Glutamatergic neuron (in vitro differentiated cells): Measurements from ENCODE around the gene CFAP100. TPM values are rescaled to one million over a fixed set of nuclear protein-coding genes. Genes with fewer than 3 reads are reported as not detected.

Source experiments
- DNase-seq: peaks from one replicate; pipeline ENCODE4 v3.0.0; 2022
- H3K27ac Mint-ChIP-seq: one replicate; pipeline ENCODE4 v1.8.0; 2020; ENCODE audit warnings: mild to moderate bottlenecking, mixed read lengths, inconsistent platforms; ENCODE audit not compliant: unreplicated experiment
- H3K27me3 Mint-ChIP-seq: one replicate; pipeline ENCODE4 v1.8.0; 2020; ENCODE audit warnings: mild to moderate bottlenecking, moderate library complexity, mixed read lengths, inconsistent platforms; ENCODE audit not compliant: unreplicated experiment
- H3K36me3 Mint-ChIP-seq: one replicate; pipeline ENCODE4 v1.8.0; 2020; ENCODE audit warnings: mild to moderate bottlenecking, mixed read lengths, inconsistent platforms; ENCODE audit not compliant: unreplicated experiment
- H3K4me1 Mint-ChIP-seq: one replicate; pipeline ENCODE4 v1.8.0; 2020; ENCODE audit warnings: mild to moderate bottlenecking, low read depth, mixed read lengths, inconsistent platforms; ENCODE audit not compliant: unreplicated experiment
- H3K4me3 Mint-ChIP-seq: one replicate; pipeline ENCODE4 v1.8.0; 2020; ENCODE audit warnings: mild to moderate bottlenecking, mixed read lengths, inconsistent platforms; ENCODE audit not compliant: unreplicated experiment
- H3K9me3 Mint-ChIP-seq: one replicate; pipeline ENCODE4 v1.8.0; 2020; ENCODE audit warnings: mild to moderate bottlenecking, moderate library complexity, mixed read lengths, inconsistent platforms; ENCODE audit not compliant: unreplicated experiment
- CTCF ChIP-seq: fragments of 200-600 bp; sonication (generic); IDR thresholded peaks from one replicate; pipeline ENCODE4 v1.5.0; 2021; ENCODE audit not compliant: partially characterized antibody, unreplicated experiment
- total RNA-seq: library from RNA; stranded (reverse); fragmentation: NEBNext Ultra II Directional; extraction: Animal tissue kit (Norgen Biotek cat#: 25700); gene quantifications from one replicate; pipeline ENCODE4 v1.2.1, GENCODE V29; 2021; ENCODE audit not compliant: unreplicated experiment

The CFAP100 gene
- total RNA-seq, 1 donor from 2014 or later: not detected

GRCh38 chr3:126357295-126358037 lies 37.2 kb upstream of the CFAP100 start, which contains the start of gene KLF15:
KLF15 (minus strand) TSS chr3:126357408; CDS start chr3:126352922, 4,486 bp downstream.
- Mint-ChIP-seq H3K9me3 (peaks cover 5% of the 10 kb centered on the region), H3K27me3 (peaks cover 10% of the 10 kb centered on the region), H3K4me1 (peaks cover 3% of the 10 kb centered on the region), H3K4me3 (peak within 1 kb of the TSS; percentile 90), H3K36me3 (peaks cover 11% of the 10 kb centered on the region), H3K27ac (peak within 1 kb of the TSS; percentile 52)
- TF ChIP-seq CTCF: no peak
- DNase-seq: peak; percentile 89

DNA sequence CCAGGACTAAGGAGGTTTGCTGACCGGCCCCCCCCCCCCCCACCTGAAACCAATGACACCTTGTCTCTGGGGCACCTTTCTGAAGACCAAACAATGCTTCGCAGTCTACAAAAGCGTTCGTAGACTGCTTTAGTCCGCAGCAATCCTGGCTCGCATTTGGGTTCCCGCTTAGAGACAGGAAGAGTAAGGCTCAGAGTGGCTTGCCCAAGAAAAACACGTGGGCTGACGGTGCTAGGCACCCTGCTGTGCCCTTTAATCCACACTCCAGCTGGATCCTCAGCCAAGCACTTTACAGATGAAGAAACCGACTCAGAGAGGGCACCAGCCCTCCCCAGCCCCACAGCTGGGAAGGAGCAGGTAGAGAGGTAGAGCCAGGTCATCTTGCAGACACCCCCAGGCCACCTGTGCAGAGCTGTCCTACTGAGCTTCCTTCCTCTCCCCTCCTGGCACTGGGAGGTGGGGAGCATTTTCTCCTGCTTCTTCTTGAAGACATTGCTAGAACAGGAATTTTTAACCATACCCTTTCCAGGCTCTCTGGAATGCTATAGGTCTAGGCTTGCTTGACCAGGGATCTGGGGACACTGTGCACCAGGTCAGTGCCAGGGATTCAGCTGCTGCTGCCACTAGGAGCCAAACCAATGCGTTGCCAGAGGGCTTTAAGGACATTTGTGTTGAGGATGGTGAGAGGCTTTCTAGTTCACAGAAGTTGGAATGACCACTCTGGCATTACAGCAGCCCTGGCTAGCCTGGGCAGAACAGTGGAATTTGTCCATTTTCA lies 36.5 kb upstream of the CFAP100 start:
- Mint-ChIP-seq H3K9me3 (peaks cover 5% of the 10 kb centered on the region), H3K27me3 (peaks cover 10% of the 10 kb centered on the region), H3K4me1 (peaks cover 3% of the 10 kb centered on the region), H3K4me3 (peak overlapping the region; percentile 88), H3K36me3 (peaks cover 11% of the 10 kb centered on the region), H3K27ac (no peak overlapping the region)
- peak; percentile 3 for DNase-seq
- TF ChIP-seq CTCF: no peak

- Mint-ChIP-seq H3K9me3 (peaks cover 5% of the 10 kb centered on the region), H3K36me3 (peaks cover 11% of the 10 kb centered on the region), H3K4me3 (no peak overlapping the region), H3K27ac (no peak overlapping the region), H3K4me1 (peaks cover 3% of the 10 kb centered on the region), H3K27me3 (peaks cover 10% of the 10 kb centered on the region)
- DNase-seq: no peak
- no peak for TF ChIP-seq CTCF
Measured at GRCh38 chr3:126358816-126359181, 35.9 kb upstream of the CFAP100 start.

GRCh38 chr3:126360046-126360713 lies 34.5 kb upstream of the CFAP100 start:
- Mint-ChIP-seq H3K4me1 (peaks cover 3% of the 10 kb centered on the region), H3K27ac (no peak overlapping the region), H3K9me3 (peaks cover 4% of the 10 kb centered on the region), H3K4me3 (no peak overlapping the region), H3K27me3 (peaks cover 12% of the 10 kb centered on the region), H3K36me3 (peaks cover 11% of the 10 kb centered on the region)
- no peak for TF ChIP-seq CTCF
- DNase-seq: peak; percentile 3
